WTC11 (cell line): ENCODE results near the gene SLC2A6.

Experiments used
- ELF4 ChIP-seq: sonication (generic); formaldehyde crosslinking; IDR thresholded peaks from 2 replicates; pipeline ENCODE4 v1.8.1; 2022; ENCODE audit warnings: low read depth, mild to moderate bottlenecking, moderate library complexity, missing genetic modification reagents
- RELA ChIP-seq: sonication (generic); formaldehyde crosslinking; IDR thresholded peaks from 2 replicates; pipeline ENCODE4 v1.8.1; 2022; ENCODE audit warnings: missing genetic modification reagents, mild to moderate bottlenecking, borderline replicate concordance
- ZNF263 ChIP-seq: sonication (generic); formaldehyde crosslinking; IDR thresholded peaks from 2 replicates; pipeline ENCODE4 v1.8.1; 2022; ENCODE audit warnings: low read depth, mild to moderate bottlenecking, moderate library complexity, missing genetic modification reagents
- TF ChIP-seq, protein P1 (sequence below): fragments of 200-600 bp; IDR thresholded peaks from 2 replicates; pipeline ENCODE4 v1.8.0; 2022; ENCODE audit warnings: antibody characterized with exemption

DNA sequence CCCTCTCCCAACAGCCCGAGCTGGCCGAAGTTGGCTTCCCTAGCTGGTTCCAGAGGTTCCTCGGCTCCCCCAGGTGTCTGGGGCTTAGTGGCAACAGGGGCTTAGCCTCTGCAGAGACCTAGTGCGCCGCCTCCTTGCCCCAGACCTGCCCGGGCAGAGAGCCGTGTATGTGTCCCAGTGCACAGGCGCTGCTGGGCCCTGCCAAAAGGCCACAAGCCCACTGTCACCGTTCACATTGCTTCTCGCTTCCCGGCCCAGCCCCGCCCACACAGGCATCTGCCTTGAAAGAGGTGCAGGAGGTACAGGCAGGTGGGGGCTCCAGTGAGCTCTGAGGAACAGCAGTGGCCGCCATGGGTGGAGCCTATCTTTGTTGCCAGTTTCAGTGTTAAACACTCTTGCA, 21.7 kb downstream of the SLC2A6 start:
- TF ChIP-seq RELA (CRISPR knock-in tag) (no peak), ZNF263 (CRISPR knock-in tag) (no peak), ELF4 (no peak)
- TF ChIP-seq, protein P1, sequence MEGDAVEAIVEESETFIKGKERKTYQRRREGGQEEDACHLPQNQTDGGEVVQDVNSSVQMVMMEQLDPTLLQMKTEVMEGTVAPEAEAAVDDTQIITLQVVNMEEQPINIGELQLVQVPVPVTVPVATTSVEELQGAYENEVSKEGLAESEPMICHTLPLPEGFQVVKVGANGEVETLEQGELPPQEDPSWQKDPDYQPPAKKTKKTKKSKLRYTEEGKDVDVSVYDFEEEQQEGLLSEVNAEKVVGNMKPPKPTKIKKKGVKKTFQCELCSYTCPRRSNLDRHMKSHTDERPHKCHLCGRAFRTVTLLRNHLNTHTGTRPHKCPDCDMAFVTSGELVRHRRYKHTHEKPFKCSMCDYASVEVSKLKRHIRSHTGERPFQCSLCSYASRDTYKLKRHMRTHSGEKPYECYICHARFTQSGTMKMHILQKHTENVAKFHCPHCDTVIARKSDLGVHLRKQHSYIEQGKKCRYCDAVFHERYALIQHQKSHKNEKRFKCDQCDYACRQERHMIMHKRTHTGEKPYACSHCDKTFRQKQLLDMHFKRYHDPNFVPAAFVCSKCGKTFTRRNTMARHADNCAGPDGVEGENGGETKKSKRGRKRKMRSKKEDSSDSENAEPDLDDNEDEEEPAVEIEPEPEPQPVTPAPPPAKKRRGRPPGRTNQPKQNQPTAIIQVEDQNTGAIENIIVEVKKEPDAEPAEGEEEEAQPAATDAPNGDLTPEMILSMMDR = no peak
